ENCODE measurements around the gene LETM1.

The LETM1 gene

DNA sequence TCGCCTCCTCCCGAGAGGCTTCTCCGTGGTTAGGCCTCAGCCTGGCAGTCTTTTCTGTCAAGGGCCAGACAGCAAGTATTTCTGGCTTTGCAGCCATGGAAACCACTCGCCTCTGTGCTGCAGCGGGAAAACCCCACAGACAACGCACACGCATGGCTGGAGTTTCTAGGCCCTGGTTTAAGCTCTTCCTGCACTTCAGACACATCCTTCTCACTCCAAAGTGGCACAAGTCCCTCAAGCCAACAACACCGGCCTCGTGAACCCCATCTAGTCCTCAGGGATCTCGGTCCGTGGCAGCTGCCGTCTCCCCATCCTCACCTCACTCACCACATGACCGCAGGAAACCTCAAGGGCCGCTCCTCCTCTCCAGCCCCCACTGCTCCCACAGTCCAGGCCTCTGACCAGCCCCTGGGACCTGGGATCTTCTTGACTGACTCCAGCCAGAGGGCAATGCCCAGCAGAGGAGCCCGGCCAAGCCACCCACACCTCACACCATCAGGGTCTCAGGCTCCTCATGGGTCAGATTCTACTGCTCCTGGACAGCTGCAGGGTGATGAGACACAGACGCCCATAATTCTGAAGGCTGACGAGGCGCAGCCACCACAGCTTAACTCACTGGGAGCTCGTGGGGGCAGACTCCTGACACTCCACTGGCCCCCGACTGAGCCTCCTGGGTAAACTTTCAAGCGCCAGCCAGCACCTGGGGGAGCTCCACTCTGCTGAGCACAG is 21.7 kb downstream of the LETM1 start:
- DNase-seq, result no peak
- in situ Hi-C loops (cut with HindIII; ENCODE audit: low pct_ligation_motif_present, low pct_unique_long_range_greater_than_20kb, low sequenced_read_pairs), result no loop called here

DNA sequence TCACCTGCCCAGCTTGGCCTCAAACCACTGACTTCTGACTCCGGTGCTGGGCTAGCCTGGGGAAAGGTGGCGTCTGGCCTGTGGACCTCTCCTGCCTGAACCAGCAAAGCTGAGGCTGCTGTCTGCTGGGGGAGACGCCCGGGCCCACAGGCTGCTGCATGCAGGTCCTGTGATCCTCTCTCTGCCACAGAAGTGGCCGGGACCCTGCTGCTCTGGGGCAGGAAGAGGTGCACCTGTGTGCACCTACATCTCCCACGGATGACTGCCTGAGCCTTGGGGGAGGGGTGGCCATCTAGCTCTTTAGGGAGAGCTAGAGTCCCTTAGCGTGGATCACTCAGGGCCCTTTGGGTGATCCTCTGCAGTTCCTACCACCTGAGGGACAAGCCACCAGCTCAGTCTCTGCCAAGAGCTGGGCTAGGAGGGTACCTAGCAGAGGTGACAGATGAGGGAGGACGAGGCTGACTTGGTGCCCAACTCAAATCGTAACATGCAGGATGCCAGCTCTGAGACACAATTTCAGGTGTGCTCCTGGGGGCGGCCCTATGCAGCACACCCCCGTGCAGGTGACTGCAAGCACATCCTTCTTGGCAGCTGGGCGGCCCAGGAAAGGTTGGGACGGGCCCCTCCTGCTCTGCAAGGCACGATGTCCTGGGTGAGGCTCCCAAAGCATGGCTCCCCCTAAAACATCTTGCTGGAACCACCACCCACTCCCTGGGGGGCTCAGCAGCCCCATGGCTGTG is 22.5 kb downstream of the LETM1 start:
- in situ Hi-C loops (cut with HindIII; ENCODE audit: low pct_ligation_motif_present, low pct_unique_long_range_greater_than_20kb, low sequenced_read_pairs), result no loop called here
- DNase-seq, result no peak

DNA sequence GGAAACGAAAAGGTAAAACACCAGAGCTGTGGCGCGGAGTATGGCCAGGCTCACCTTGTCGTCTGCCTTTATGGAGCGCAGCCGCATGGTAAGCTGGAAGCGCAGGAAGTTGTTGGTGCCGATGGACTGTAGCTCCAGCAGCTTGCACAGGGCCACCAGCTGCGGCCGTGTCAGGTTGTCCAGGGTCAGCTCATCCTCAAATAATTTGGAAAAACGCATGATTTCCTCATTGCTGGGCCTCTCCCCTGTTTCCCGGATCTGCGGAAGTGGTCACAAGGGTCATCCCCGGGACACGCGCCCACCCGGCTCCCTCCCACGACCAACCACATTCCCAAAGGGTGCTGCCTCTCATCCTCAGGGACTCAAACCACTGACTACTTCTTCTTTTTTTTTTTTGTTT is 23.3 kb downstream of the LETM1 start:
- DNase-seq, result no peak
- in situ Hi-C loops (cut with HindIII; ENCODE audit: low pct_ligation_motif_present, low pct_unique_long_range_greater_than_20kb, low sequenced_read_pairs), result no loop called here

DNA sequence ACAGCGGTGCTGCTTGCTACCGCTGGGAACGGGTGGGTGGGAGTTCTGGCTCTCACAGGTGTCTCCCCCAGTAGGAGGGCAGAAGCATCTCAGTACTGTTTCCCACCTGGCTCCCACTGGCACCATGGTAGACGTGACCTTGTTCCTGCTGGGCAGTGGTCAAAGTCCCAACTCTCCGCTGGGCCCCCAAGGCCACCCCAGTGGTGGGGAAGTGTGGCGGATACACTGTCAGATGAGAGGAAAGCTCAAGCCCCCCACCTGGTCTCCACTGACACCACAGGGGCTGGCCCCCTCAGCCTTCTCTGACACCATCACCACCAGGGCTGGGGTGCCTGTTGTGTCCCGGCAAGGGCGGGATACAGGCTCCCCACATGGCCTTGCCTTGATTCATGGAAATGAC is 24.6 kb downstream of the LETM1 start:
- no peak for DNase-seq
- in situ Hi-C loops (cut with HindIII; ENCODE audit: low pct_ligation_motif_present, low pct_unique_long_range_greater_than_20kb, low sequenced_read_pairs), result no loop called here

DNA sequence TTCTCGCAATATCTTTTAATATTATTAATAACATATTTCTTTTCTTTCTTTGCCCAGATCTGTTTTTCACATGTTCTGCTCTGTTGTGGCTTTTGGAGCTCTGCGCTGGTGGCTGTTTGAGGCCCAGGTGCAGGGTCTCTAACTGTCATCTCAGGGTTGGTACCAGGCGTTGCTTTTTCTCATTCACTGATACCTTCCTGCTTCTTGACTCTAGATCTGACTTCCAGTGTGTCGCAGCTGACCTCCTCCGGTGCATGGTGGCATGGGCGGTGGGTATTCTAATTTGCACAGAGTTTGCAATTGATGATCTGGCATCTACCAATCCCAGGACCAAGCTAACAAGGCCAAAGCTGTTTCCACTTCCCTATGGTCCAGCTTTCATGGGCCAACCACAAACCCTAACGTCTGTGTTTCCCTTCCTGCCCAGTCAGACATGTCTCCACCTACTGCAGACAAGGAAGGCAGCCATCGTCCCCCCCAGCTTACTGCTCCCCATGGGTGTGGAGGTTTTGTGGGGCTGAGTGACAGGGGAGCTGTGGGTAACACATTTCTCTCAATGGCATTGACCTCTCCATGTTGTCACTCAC is 25.2 kb downstream of the LETM1 start:
- DNase-seq, result no peak

DNA sequence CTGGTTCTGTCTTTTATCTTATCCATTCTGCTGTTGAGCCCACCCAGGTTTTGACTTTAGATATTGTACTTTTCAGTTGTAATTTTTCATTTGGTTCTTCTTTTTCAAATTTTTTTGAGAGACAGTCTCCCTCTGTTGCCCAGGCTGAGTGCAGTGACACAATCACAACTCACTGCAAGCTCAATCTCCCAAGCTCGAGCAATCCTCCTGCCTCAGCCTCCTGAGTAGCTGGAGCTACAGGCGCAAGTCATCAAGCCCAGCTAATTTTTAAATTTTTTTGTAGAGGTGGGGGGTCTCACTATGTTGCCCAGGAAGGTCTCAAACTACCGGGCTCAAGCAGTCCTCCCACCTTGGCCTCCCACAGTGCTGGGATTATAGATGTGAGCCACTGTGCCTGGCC is 25.7 kb downstream of the LETM1 start:
- DNase-seq, result no peak
- in situ Hi-C loops (cut with HindIII; ENCODE audit: low pct_ligation_motif_present, low pct_unique_long_range_greater_than_20kb, low sequenced_read_pairs), result no loop called here

More for the DNA sequence above, 25.2 kb downstream of the LETM1 start:
- in situ Hi-C loops (cut with HindIII; ENCODE audit: low pct_ligation_motif_present, low pct_unique_long_range_greater_than_20kb, low sequenced_read_pairs), result no loop called here

DNA sequence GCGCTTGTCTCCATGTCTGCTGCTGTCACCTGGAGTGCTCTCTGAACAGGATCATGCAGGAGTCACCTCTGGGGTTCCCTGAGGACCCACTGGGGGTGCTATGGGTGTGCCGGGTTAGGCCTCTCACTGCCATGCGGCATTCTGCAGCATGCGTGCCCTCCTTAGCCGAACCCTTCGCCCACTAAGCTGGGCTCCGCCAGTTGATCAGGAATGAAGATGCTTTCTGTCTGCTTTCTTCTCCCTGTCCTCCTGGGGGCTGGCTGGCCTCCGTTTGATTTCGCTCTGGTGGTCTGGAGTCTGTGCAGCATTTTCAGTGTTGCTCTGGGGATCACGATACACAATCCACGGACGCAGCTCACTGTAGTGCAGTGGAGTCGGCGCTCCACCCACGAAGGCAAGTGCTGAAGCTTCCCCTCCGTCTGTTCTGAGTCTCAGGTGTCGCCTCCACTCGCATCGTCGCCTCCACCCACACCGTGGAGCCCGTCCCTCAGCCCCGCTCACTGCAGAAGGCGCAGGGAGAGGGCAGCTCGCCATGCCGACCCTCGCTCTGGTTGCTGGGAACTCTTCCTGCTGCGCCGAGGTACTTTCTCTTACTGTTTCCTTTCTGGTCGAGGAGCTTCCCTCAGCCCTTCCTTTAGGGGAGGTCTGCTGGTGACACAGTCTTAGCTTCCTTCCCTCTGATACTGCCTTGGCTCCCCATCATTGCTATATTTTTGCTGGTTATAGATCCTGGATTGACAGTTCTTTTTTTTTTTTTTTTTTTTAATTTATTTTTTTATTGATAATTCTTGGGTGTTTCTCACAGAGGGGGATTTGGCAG is 29.2 kb downstream of the LETM1 start:
- in situ Hi-C loops (cut with HindIII; ENCODE audit: low pct_ligation_motif_present, low pct_unique_long_range_greater_than_20kb, low sequenced_read_pairs), result no loop called here
- no peak for DNase-seq

DNA sequence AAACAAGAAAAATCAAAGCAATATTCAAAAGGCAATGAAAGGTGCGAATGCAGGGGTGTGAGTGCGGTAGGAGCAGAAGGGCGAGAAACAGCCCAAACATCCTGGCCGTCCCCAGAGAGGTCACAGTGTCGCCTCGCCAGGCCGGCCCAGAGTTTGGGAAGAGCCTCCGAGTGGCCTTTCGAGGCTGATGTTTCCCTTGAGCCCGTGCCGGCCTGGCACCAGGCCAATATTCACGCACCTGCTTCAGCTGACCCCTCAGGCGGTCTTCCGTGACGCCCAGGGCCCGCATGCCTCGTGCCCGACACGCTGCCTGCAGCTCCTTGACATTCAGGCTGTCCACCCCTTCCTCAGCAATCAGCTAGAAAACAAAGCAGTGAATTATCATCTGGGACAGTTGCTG is 30.6 kb downstream of the LETM1 start:
- DNase-seq, result no peak
- in situ Hi-C loops (cut with HindIII; ENCODE audit: low pct_ligation_motif_present, low pct_unique_long_range_greater_than_20kb, low sequenced_read_pairs), result no loop called here

DNA sequence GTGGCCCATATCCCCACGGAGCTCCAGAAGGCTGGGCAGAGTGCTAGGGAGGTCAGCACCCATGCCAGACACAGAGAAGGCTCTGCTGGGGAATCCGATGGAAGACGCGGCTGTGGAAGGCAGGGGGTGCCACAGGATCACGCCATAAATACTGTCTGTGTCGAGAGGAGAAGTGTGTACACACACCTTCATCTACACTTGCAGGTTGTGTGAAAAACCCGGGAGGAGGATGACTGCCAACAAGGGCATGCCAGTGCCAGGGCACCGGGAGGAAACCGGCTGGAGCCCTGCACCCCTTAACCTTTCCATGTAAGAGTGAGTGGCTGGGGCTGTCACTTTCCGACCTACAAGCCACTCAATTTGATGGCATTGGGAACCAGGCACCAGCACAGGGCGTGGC is 31.2 kb downstream of the LETM1 start:
- no peak for DNase-seq
- in situ Hi-C loops (cut with HindIII; ENCODE audit: low pct_ligation_motif_present, low pct_unique_long_range_greater_than_20kb, low sequenced_read_pairs), result no loop called here

DNA sequence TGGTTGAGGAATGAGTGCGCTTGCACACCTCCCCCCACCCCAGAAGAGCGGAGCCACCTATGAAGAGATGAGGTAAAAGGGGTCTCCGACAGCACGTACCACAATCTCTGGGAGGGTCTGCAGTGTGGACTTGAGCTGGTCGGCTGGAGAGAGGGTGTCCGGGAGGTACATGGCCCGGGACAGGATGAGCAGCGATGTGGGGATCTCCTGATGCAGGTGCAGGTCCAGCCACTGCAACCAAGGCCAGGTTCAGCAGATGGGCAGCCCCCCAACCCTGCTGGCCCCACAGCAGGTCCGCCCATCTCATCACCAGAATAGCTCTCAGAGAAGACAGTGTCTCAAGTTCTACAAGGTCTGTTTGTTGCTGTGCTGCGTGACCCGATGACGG is 32.4 kb downstream of the LETM1 start:
- in situ Hi-C loops (cut with HindIII; ENCODE audit: low pct_ligation_motif_present, low pct_unique_long_range_greater_than_20kb, low sequenced_read_pairs), result no loop called here
- no peak for DNase-seq

DNA sequence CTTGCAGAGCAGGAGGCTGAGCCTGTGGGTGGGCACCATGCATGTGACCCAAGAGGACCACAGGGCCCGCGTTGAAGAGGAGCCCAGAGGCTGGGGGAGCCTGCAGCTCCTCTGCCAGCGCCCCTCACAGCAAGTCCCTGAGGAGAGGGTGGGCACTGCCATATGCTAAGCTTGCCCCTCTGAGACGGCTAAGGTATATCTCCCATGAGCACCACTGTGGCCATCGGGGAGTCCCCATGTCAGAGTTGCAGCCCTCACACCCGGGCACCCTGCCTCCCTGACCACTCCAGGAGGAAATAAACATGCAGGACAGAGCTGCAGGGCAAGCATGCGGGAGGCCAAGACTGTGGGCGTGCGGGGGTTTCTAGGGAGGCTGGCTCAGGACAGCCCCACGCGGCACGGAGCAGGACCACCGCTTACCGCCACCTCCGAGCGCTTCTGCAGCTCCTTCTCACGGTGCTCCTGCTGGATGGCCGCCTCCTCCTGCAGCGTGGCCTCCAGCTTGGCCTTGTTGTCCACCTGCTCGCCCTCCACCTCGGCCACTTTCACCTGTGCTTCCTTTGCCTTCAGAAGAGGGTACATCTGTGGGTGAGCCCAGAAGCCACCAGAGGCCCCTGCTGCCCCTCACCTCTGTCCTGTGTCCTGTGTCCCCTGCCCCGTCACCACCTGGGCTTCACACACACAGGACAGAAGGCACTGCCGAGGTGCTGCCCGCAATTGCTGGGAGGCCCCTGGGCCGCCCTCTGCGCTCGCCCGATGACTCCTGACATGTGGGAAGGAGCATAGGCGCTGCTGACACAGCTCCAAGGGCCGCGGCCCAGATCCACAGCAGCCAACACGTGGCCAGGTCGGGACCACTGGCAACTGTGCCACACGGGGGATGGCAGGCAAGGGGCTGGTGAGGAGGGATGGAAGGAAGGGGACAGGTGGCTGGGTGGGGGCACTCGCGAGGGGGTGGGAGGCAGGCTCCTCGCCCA is 33.1 kb downstream of the LETM1 start:
- in situ Hi-C loops (cut with HindIII; ENCODE audit: low pct_ligation_motif_present, low pct_unique_long_range_greater_than_20kb, low sequenced_read_pairs), result no loop called here

DNA sequence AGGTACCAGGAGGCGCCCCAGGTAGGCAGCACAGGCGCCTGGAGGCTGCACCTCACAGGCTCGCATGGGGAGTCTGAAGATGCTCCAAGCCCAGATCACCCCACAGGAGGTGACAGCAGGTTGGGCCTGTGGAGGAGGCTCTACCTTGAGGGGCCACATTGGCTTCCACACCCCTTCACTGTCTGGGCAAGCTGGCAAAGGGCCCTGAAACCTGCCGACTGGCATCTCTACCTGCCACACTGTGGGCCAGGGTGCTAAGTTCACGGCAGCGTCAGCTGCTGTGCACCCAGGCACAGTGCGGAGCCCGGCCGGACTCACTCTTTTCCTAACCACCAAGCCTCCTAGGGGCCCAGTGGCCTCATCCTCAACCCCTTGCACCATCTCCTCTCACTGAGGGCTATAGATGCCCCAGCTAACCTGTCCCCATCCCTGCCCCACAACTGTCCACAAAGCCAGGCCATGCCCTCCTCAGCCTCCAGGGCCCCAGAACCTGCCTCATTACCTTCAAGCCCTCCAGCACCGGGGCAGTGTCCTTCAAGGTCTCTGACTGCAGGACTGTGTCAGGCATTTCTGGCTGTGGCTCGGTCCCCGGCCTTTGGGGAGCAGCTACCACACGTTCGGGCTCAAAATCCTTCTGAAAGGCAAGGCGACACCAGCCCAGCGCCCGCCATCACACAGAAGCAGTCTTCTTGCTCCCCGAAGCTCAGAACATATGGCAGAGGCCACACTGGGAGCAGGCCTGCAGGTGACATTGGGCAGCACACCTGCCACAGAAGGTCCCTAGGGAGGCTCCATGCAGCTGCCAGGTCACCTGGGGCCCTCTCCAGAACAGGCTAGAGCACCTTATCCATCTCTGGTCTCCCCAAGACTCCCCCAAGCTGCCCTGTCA is 34.0 kb downstream of the LETM1 start:
- DNase-seq, result no peak
- in situ Hi-C loops (cut with HindIII; ENCODE audit: low pct_ligation_motif_present, low pct_unique_long_range_greater_than_20kb, low sequenced_read_pairs), result no loop called here

More for the DNA sequence above, 33.1 kb downstream of the LETM1 start:
- no peak for DNase-seq

DNA sequence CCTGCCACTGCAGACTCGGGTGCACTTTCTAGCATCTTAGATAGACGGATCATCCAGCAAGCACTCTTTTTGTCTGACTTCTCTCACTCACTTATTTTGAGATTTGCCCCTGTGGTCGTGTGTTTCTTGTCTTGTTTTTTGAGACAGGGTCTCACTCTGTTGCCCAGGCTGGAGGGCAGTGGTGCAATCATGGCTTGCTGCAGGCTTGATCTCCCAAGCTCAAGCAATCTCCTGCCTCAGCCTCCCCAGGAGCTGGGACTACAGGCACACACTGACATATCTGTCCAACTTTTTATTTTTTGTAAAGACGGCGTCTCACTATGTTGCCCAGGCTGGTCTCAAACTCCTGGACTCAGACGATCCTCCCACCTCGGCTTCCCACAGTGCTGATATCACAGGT is 36.1 kb downstream of the LETM1 start:
- in situ Hi-C loops (cut with HindIII; ENCODE audit: low pct_ligation_motif_present, low pct_unique_long_range_greater_than_20kb, low sequenced_read_pairs), result no loop called here
- DNase-seq, result no peak

DNA sequence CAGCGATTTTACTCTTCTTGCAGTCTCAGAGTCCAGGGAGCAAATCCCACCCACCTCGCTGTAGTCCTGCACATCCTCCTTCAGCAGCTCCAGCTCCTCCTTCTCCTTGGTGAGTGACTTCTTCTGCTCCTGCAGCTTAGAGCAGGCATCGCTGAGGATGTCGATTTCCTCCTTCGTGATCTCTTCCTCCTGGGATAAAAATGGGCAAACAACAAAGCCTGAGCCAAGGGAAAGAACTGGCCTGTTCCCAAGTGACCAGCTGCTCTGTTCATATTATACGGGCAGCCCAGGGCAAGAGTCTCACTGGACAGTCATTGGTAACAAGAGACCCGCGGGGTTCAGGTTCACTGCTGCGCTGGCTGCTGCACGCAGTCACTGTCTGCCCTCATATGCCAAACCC is 36.7 kb downstream of the LETM1 start:
- DNase-seq, result no peak
- in situ Hi-C loops (cut with HindIII; ENCODE audit: low pct_ligation_motif_present, low pct_unique_long_range_greater_than_20kb, low sequenced_read_pairs), result no loop called here

DNA sequence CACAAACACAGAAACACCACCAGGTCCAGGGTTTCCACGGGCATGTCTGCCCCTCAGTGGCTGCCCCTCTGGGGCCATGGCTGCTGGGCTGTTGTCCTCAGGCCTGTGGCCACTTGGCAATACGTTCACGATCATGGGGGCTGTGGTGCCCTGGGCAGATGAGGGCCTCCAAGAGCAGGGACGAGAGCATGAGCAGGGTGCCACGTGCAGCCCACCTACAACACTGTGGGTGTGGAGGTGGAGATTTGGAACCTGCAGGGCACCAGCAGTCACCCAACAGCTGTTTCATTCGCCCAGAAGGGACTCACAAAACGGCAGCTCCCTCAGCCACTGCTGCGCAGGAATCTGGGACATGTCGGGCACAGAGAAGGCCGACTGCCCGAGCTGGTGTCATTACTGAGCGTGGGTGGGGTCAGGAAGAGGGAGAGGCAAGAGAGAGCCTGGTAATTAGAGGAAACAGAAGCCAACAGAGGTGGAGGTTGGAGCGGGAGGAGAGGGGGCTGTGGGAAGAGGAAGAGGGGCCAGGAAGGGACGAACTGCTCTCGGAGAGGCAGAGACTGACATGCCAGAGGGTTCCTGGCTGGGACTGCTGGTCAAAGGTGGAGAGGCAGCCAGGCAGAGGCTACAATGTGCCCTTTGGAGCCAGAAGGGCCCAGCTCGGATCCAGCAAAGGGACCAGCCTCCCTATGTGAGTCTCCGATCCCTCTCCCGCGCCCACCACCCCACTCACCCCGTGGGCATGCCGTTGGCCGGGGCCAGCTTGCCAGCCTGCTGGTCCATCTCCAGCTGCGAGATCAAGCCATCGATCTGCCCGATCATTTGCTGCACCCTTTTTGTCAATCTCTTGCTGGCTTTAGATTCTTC is 39.7 kb downstream of the LETM1 start:
- no peak for DNase-seq

More for the DNA sequence above, 39.7 kb downstream of the LETM1 start:
- in situ Hi-C loops (cut with HindIII; ENCODE audit: low pct_ligation_motif_present, low pct_unique_long_range_greater_than_20kb, low sequenced_read_pairs), result no loop called here
